ENCODE data around the gene KRTAP10-4.

KRTAP10-4 gene

DNA sequence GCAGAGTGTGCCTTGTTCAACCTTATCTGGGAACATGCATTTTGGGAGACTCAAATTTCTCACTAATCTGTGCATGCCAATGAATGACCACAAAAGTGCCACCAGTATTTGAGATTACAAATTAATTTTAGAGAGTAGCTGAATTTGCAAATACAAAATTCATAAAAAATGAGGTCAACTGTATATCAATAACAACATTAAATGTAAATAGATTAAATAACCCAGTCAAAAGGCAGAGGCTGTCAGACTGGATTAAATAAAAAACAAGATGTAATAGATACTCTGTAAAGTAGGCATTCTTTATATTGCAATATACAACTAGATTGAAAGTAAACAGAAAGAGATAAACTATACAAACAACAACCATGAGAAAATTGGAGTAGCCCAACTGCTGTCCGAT, 9.4 kb upstream of the KRTAP10-4 start:
- H3K36me3 ChIP-seq = no peaks in the 10 kb centered on the region
- DNase-seq = no peak
- H3K9me3 ChIP-seq (ENCODE audit: severe bottlenecking) = peaks cover 5% of the 10 kb centered on the region
- no peak overlapping the region for H3K27ac ChIP-seq
- no peaks in the 10 kb centered on the region for H3K27me3 ChIP-seq (ENCODE audit: insufficient read depth, low read depth, severe bottlenecking)
- H3K4me3 ChIP-seq (ENCODE audit: low read depth, low read length) = no peak overlapping the region
- TF ChIP-seq, protein P1, sequence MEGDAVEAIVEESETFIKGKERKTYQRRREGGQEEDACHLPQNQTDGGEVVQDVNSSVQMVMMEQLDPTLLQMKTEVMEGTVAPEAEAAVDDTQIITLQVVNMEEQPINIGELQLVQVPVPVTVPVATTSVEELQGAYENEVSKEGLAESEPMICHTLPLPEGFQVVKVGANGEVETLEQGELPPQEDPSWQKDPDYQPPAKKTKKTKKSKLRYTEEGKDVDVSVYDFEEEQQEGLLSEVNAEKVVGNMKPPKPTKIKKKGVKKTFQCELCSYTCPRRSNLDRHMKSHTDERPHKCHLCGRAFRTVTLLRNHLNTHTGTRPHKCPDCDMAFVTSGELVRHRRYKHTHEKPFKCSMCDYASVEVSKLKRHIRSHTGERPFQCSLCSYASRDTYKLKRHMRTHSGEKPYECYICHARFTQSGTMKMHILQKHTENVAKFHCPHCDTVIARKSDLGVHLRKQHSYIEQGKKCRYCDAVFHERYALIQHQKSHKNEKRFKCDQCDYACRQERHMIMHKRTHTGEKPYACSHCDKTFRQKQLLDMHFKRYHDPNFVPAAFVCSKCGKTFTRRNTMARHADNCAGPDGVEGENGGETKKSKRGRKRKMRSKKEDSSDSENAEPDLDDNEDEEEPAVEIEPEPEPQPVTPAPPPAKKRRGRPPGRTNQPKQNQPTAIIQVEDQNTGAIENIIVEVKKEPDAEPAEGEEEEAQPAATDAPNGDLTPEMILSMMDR (IDR thresholded peaks at IDR 0.05; ENCODE audit: low read depth, low read length) = no peak

DNA sequence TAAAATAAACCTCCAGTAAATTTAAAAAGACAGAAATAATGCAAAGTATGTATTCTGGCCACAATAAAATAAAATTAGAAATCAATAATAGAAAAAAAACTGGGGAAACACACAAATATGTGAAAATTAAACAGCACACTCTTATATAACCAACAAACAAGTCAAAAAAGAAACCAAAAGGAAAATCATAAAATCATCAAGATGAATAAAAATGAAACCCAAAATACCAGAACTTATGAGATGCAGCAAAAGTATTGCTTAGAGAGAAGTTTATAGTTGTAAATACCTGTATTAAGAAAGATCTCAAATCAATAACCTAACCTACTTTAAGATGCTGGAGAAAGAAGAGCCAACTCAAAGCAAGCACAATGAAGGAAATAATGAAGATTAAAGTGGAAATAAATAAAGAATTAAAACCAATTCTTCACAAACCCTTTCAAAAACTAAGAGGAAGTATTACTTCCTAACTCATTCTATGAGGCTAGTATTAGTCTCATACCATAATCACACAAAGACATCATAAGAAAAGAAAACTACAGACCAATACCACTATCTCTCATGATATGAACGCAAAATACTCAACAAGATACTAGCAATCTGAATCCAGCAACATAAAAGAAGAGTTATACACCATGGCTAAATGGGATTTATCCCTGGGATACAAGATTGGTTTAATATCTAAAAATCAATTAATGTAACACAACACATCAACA, 8.5 kb upstream of the KRTAP10-4 start:
- no peak overlapping the region for H3K27ac ChIP-seq
- H3K36me3 ChIP-seq = no peaks in the 10 kb centered on the region
- TF ChIP-seq, protein P1 (IDR thresholded peaks at IDR 0.05; ENCODE audit: low read depth, low read length) = no peak
- no peaks in the 10 kb centered on the region for H3K27me3 ChIP-seq (ENCODE audit: insufficient read depth, low read depth, severe bottlenecking)
- no peak overlapping the region for H3K4me3 ChIP-seq (ENCODE audit: low read depth, low read length)
- DNase-seq = no peak
- H3K9me3 ChIP-seq (ENCODE audit: severe bottlenecking) = peaks cover 5% of the 10 kb centered on the region

DNA sequence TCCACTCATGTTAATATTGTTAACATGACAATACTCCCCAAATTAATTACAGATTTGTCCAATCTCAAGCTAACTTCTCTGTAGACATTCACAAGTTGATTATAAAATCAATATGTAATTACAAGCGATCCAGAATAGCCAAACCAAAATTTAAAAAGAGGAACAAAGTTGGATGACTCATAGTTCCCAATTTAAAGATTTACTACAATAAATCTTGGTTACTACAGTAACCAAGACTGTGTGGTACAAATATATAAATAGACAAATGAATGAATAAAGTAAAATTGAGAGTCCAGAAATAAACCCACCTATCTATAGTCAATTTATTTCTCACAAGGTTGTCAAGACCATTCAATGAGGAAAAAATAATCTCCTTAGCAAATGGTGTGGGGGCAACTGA, 7.1 kb upstream of the KRTAP10-4 start:
- H3K27ac ChIP-seq = no peak overlapping the region
- TF ChIP-seq, protein P1 (IDR thresholded peaks at IDR 0.05; ENCODE audit: low read depth, low read length) = no peak
- no peaks in the 10 kb centered on the region for H3K27me3 ChIP-seq (ENCODE audit: insufficient read depth, low read depth, severe bottlenecking)
- no peaks in the 10 kb centered on the region for H3K36me3 ChIP-seq
- no peak overlapping the region for H3K4me3 ChIP-seq (ENCODE audit: low read depth, low read length)
- DNase-seq = no peak
- H3K9me3 ChIP-seq (ENCODE audit: severe bottlenecking) = peaks cover 16% of the 10 kb centered on the region

DNA sequence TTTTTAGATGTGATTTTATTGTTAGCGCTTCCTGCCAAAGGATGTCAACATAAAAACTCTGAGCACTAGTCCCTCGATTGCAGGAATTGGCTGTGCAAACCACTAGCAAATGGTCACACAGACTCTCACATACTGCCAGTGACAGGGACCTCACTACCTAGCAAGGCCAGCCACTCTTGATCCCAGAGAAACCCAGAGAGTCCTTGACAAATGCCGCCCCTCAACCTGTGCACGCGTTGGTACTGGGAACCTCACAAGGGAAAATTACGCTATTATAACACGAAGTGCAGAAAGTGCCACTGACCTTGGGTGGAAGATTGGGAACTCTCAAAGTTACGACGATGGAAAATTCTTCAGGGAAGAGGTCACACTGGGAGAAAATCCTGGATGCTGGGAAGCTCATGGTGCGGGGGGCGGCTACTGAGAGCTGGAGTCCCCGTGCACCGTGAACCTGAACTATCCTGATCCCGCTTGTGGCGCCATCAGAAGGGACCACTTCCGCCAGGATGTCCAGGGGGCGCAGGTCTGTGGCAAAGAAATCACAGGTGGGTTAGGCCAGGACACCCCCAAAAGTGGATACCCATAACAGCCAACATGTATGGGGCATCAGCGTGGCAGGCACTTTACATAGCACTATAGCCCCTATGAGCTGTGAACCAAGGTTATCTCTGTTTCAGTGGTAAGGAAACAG, 5.9 kb upstream of the KRTAP10-4 start:
- Histone ChIP-seq H3K27ac (no peak overlapping the region), H3K27me3 (ENCODE audit: insufficient read depth, low read depth, severe bottlenecking) (no peaks in the 10 kb centered on the region), H3K4me3 (ENCODE audit: low read depth, low read length) (no peak overlapping the region), H3K36me3 (no peaks in the 10 kb centered on the region), H3K9me3 (ENCODE audit: severe bottlenecking) (peaks cover 17% of the 10 kb centered on the region)
- TF ChIP-seq, protein P1 (IDR thresholded peaks at IDR 0.05; ENCODE audit: low read depth, low read length) = no peak
- no peak for DNase-seq

DNA sequence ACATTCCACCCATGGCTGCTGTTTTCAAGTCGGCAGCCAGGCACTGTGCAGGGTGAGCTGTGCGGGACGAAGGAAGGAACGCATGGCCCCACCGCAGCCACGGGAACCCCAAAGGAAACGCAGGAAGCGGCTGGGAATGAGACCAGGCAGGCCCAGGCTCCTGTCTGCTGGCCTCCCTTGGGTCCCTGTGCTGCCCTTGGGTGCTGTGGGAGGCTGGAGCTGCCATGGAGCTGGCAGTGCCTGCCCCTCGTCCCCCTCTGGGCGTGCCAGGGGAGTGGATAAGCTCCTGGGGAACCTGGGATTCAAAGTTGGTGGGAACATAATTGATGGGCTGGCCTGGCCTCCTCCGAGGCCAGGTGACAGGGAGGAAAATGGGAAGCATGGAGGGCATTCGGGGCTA, 5.3 kb upstream of the KRTAP10-4 start:
- Histone ChIP-seq H3K4me3 (ENCODE audit: low read depth, low read length) (no peak overlapping the region), H3K27ac (no peak overlapping the region), H3K9me3 (ENCODE audit: severe bottlenecking) (peaks cover 17% of the 10 kb centered on the region), H3K36me3 (no peaks in the 10 kb centered on the region), H3K27me3 (ENCODE audit: insufficient read depth, low read depth, severe bottlenecking) (no peaks in the 10 kb centered on the region)
- TF ChIP-seq, protein P1 (IDR thresholded peaks at IDR 0.05; ENCODE audit: low read depth, low read length) = no peak
- DNase-seq = no peak
